Fibroblast of pulmonary artery (primary cell): ENCODE data around the gene PKN3.

Source experiments
- DNase-seq: peaks from one replicate; pipeline ENCODE4 v3.0.0-alpha.2; 2010; ENCODE audit warnings: low read depth
- H3K4me3 ChIP-seq: replicated peaks from 2 replicates; pipeline ENCODE4 v1.5.1; 2011; ENCODE audit warnings: low read depth, mild to moderate bottlenecking, control low read depth, low read length, moderate library complexity
- TF ChIP-seq, protein P1 (sequence below): IDR thresholded peaks from 2 replicates; pipeline ENCODE4 v1.5.1; 2011; ENCODE audit warnings: mild to moderate bottlenecking, control low read depth, low read length, inconsistent platforms; ENCODE audit errors: missing control alignments

Gene PKN3

DNA sequence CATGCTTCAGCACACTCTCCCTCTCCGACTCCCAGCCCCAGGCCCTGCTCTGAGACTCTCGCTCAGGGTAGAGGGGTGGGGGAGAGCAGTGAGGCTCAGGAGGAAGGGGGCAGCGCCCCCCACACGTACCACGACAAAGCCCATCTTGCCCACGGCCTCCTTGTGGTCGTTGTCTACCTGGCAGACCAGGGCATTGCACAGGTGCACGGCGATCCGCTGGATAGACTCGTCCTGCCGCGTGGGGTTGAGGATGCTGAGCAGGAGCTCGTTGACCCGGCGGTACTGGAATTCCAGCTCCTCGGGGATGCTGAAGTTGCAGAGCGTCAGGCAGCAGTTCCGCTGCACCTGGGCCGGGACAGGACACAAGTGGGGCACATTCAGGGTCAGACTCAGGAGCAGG is 40.1 kb downstream of the PKN3 start:
- TF ChIP-seq, protein P1, sequence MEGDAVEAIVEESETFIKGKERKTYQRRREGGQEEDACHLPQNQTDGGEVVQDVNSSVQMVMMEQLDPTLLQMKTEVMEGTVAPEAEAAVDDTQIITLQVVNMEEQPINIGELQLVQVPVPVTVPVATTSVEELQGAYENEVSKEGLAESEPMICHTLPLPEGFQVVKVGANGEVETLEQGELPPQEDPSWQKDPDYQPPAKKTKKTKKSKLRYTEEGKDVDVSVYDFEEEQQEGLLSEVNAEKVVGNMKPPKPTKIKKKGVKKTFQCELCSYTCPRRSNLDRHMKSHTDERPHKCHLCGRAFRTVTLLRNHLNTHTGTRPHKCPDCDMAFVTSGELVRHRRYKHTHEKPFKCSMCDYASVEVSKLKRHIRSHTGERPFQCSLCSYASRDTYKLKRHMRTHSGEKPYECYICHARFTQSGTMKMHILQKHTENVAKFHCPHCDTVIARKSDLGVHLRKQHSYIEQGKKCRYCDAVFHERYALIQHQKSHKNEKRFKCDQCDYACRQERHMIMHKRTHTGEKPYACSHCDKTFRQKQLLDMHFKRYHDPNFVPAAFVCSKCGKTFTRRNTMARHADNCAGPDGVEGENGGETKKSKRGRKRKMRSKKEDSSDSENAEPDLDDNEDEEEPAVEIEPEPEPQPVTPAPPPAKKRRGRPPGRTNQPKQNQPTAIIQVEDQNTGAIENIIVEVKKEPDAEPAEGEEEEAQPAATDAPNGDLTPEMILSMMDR, result no peak
- no peak for DNase-seq
- H3K4me3 ChIP-seq, result no peak overlapping the region

DNA sequence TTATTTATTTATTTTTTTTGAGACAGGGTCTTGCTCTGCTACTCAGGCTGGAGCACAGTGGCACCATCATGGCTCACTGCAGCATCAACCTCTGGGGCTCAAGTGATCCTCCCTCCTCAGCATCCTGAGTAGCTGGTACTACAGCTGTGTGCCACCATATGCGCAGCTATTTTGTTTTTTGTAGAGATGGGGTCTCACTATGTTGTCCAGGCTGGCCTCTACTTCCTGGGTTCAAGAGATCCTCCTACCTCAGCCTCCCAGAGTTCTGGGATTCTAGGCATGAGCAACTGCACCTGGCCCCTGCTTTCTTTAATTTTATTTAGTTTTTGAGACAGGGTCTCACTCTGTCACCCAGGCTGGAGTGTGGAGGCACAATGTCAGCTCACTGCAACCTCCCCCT is 41.1 kb downstream of the PKN3 start:
- no peak overlapping the region for H3K4me3 ChIP-seq
- DNase-seq, result no peak
- TF ChIP-seq, protein P1, result no peak

DNA sequence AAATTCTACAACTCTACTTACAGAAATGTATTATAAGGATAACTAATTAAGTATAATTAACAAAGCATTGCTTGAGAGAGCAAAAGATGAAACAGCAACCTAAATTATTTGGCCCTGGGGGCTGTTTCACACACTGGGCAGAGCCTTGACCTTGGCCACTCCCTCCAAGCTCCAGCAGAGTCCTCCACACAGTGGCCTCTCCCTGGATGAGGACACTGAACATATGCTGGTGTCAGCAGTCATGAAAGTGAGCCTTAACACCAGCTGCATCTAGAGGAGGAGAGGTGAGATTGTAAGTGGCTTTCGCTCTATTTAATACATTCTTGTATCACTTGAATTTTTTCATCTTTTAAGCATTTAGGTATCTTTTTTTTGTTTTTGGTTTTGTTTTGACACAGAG is 44.9 kb downstream of the PKN3 start:
- TF ChIP-seq, protein P1, result no peak

GRCh38 chr9:128750926-128751595 is 48.8 kb downstream of the PKN3 start:
- TF ChIP-seq, protein P1, result no peak
- H3K4me3 ChIP-seq, result no peak overlapping the region
- DNase-seq, result no peak

More for the DNA sequence above, 44.9 kb downstream of the PKN3 start:
- no peak overlapping the region for H3K4me3 ChIP-seq
- DNase-seq, result no peak

GRCh38 chr9:128753627-128754026 is 51.3 kb downstream of the PKN3 start:
- TF ChIP-seq, protein P1, result no peak
- no peak overlapping the region for H3K4me3 ChIP-seq
- DNase-seq, result no peak

DNA sequence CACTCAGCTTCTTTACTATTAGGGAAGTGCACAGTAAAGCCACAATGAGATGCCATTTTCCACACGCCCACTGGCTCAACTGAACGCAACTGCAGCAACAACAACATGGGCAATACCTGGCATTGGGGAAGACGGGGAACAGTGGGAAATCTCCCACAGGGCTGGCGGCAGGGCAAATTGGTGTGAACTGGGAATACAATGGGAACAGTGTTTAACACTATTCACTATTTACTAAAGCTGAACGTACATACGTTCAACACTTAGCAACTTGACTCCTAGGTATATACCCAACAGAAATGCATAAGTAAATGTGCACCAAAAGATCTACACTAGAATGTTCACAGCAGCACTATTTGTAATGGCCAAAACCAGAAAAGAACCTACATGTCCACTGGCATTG is 55.3 kb downstream of the PKN3 start:
- no peak overlapping the region for H3K4me3 ChIP-seq
- TF ChIP-seq, protein P1, result no peak
- DNase-seq, result no peak

GRCh38 chr9:128762671-128763449 is 60.6 kb downstream of the PKN3 start:
- no peak overlapping the region for H3K4me3 ChIP-seq
- DNase-seq, result no peak
- TF ChIP-seq, protein P1, result no peak
